ENCODE measurements around the gene NDUFA7.
"Not testable (repeated sequence)": the region's sequence is repeated elsewhere in the genome, so short reads cannot be mapped to it uniquely, and the experiment has no call there.

NDUFA7 gene

GRCh38 chr19:8321067-8321985 is at the start of gene NDUFA7, which contains the start of gene RPS28:
Gene NDUFA7, minus strand, starts transcription at chr19:8321375. Its CDS starts 17 bp downstream, at chr19:8321358.
Gene RPS28, plus strand, starts transcription at chr19:8321496. Its CDS starts 35 bp downstream, at chr19:8321531.
- peak; percentile 93 to 96 (median 96) for DNase-seq

GRCh38 chr19:8370176-8371010 is 49.2 kb upstream of the NDUFA7 start:
- no peak for DNase-seq

GRCh38 chr19:8367327-8368001 is 46.3 kb upstream of the NDUFA7 start:
- DNase-seq, result no peak

- DNase-seq, result no peak
Measured at GRCh38 chr19:8366961-8367326, 45.8 kb upstream of the NDUFA7 start.

- no peak for DNase-seq
Measured at GRCh38 chr19:8366121-8366581, 45.0 kb upstream of the NDUFA7 start.

GRCh38 chr19:8363803-8364771 is 42.9 kb upstream of the NDUFA7 start, which contains the start of gene ANGPTL4:
Gene ANGPTL4, plus strand, starts transcription at chr19:8364155. Its CDS starts 167 bp downstream, at chr19:8364322.
- peak in 3 of 6 experiments; percentile 27 to 37 (median 36) for DNase-seq

- DNase-seq, result no peak
Measured at GRCh38 chr19:8361921-8362793, 41.0 kb upstream of the NDUFA7 start.

GRCh38 chr19:8360196-8360595 is 39.0 kb upstream of the NDUFA7 start:
- no peak for DNase-seq

- DNase-seq, result no peak
Measured at GRCh38 chr19:8358948-8359347, 37.8 kb upstream of the NDUFA7 start.

- DNase-seq, result no peak
Measured at GRCh38 chr19:8357007-8357521, 35.9 kb upstream of the NDUFA7 start.

- no peak for DNase-seq
Measured at GRCh38 chr19:8355631-8356402, 34.6 kb upstream of the NDUFA7 start.

GRCh38 chr19:8352845-8353244 is 31.7 kb upstream of the NDUFA7 start:
- not testable (repeated sequence) for DNase-seq

GRCh38 chr19:8352134-8352827 is 31.1 kb upstream of the NDUFA7 start:
- no peak for DNase-seq

- not testable (repeated sequence) for DNase-seq
Measured at GRCh38 chr19:8349629-8350372, 28.6 kb upstream of the NDUFA7 start.

GRCh38 chr19:8343483-8343844 is 22.3 kb upstream of the NDUFA7 start:
- DNase-seq, result no peak

GRCh38 chr19:8342684-8343482 is 21.7 kb upstream of the NDUFA7 start, which contains the start of gene KANK3:
Gene KANK3, minus strand, starts transcription at chr19:8343262. Its CDS starts 5,434 bp downstream, at chr19:8337828.
- peak; percentile 78 to 90 (median 82) for DNase-seq

- no peak for DNase-seq
Measured at GRCh38 chr19:8342316-8342683, 21.1 kb upstream of the NDUFA7 start.
